Fibroblast of mammary gland (primary cell): ENCODE data around the gene ARIH2.

ENCODE experiments used
- DNase-seq: peaks from one replicate; pipeline ENCODE4 v3.0.0-alpha.2; 2010; ENCODE audit warnings: low read depth
- H3K4me3 ChIP-seq: 2 replicates; pipeline ENCODE4 v1.5.1; 2011; ENCODE audit warnings: low read depth, mild to moderate bottlenecking, low read length, moderate library complexity; ENCODE audit not compliant: control insufficient read depth
- CTCF ChIP-seq: conservative IDR thresholded peaks from 2 replicates; pipeline ENCODE4 v1.5.1; 2011; ENCODE audit warnings: low read depth, low read length, inconsistent platforms; ENCODE audit not compliant: control insufficient read depth, insufficient read depth

Gene ARIH2

GRCh38 chr3:49018707-49019006, 100.0 kb downstream of the ARIH2 start:
- TF ChIP-seq CTCF, result no peak
- H3K4me3 ChIP-seq, result peak overlapping the region; percentile 74
- no peak for DNase-seq

DNA sequence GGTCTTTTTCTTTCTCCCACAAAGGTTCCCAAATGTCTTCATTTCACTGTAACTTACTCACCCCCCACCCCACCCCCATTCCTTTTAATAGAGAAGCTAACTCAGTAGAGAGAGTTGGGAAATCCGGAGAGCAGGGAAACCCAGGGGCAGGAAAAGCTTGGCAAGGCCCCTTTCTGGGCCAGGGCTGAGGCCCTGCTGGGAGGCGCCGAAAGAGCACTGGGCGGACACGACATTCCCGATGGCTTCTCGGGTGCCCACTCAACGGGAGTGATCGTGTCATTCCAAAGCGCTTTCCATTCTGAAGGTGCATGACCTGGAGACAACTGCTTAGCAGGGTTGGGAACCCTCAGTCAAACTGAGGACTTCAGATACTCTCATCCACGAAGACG, 101.3 kb downstream of the ARIH2 start:
- DNase-seq, result peak; percentile 35
- peak overlapping the region; percentile 81 for H3K4me3 ChIP-seq

DNA sequence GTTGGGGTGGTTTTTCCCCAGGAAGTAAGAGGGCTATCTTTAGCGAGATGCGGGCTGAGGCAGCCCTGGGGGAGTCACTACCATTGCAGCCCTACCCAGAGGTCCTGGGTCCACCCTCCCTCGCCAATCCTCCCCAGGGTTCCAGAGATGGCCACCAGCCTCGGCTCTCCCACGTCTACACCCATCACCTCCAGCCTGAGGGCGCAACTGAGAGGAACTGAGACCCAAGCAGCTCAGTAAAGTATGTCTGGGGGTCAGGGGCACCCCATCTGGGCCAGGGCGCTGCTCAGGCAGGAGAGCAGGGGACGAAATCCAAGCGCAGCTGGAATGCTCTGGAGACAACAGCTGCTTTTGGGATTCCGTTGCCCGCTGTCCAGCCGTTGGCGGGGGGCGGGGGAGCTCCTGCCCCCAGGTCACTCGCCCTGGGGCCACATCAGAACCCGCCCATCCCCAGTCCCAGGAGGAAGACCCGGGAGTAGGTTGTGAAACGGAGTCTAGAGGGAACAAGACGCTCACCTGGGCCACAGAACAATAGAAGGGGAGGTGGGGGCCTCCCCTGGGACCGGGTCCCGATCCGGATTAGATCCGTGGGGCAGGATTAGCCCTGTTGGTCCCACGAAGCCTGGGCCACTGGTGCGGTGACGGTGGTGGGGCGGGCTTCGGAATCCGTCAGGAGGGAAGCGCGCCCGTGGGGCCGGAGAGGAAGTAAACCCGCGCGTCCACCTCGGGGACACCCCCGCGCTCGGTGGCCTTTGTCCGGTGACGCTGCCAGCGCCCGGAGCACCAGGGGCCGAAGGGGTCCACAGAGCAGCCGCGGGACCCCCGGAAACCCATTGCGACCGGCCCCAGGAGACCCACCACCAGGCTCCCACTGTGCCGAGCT, 101.9 kb downstream of the ARIH2 start:
- no peak for TF ChIP-seq CTCF
- no peak for DNase-seq
- H3K4me3 ChIP-seq, result peak overlapping the region; percentile 81

More for the DNA sequence above, 101.3 kb downstream of the ARIH2 start:
- TF ChIP-seq CTCF, result no peak

DNA sequence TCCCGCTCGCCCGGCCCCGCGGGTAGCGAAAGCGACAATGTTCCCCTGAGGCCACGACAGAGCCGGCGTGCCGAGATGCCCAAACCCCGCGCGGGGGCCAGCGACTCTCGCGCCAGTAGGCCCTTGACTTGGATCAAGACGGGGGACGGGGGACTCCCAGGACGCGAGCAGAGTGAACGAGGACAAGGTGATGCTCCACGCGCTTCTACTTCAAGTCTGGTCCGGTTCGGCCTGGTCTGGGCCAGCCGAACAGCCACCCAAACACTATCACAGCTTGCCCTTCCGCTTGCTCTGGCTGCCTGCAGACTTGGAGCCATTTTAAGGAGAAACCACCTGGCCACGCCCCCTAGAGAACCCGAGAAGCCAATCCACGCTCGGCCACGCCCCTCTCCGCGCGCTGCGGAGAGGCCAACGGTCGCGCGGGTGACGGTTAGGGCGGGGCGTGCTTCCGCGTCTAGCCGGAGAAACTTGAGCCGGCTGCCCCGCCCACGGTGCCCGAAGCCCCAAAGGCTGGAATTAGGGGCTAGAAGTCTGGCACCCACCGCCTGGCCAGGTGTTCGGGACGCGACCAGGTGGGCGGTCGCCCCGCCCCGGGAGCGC, 102.7 kb downstream of the ARIH2 start:
- TF ChIP-seq CTCF, result no peak
- DNase-seq, result peak; percentile 96
- H3K4me3 ChIP-seq, result peak overlapping the region; percentile 81

- H3K4me3 ChIP-seq, result peak within 1 kb of the TSS; percentile 81
- DNase-seq, result peak; percentile 92
- peak; percentile 69 for TF ChIP-seq CTCF
These were observed 103.4 kb downstream of the ARIH2 start, which contains the start of gene NDUFAF3 for GRCh38 chr3:49021813-49022687. Gene NDUFAF3 (plus strand): TSS chr3:49022121. CDS start chr3:49022145, 24 bp downstream.

- no peak for DNase-seq
- TF ChIP-seq CTCF, result no peak
- H3K4me3 ChIP-seq, result peak overlapping the region; percentile 81
These were observed 104.1 kb downstream of the ARIH2 start for GRCh38 chr3:49022688-49023171.
